ENCODE measurements around the gene UBE2L5.

UBE2L5 gene

DNA sequence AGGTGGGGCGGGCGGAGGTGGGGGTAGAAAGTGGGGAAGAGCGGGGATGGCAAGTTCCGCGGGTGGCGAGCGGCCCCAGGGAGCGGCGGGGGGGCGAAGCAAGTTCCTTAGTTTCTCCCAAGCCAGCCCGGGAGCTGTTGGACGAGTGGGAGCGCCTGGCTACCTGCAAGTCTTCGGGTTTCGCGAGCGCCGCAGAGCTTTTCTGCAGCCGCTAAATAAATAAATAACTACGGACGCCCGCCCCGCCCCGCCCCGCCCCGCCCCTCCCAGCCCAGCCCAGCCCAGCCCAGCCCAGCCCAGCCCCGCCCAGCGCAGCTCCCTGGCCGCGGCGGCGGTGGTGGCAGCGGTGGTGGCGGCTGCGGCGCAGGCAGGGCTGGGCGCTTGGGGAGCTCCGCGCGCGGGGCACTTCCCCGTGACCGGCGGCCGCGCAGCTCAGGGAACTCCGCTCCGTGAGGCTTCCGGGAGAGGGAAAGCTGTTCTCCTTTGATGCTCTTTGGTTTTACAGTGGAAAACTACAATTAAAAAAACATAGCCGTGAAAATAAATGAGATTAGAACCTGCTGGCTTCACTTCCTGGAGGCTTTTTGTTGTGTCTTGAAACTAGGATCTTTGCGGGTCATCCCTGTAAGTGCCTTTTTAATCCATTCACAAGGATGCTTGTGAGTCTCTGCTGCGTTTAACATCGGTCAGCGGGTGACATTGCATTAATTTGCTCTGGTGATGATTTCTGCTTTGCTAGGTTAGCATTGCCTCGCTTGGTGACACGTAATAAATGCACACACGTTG is at the start of gene UBE2L5:
Gene UBE2L5 (plus strand): TSS at position 440 of the 786 bp plus-strand sequence. CDS start 5,498 bp downstream, outside the sequence.
- peak; percentile 48 for DNase-seq

DNA sequence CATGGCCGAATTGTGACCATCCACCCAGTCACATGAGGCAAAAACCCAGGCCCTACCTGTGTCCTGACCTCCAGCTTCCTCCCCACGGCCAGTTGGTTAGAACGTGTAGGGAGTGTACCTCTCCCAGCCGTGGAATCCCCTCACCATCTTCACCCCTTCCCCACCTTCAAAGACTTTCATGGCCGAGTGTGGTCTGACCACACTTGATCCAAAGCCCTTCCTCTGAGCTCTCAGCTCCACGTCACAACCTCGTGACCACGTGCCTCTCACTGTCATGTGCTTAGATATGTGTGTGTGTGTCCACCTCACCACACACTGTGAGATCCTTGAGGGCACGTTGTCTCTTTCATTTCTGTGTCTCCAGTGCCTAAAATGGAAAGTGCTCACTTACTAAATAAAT is 48.6 kb upstream of the UBE2L5 start:
- DNase-seq: no peak

- no peak for DNase-seq
Observed at GRCh38 chr13:30375265-30375835, 46.9 kb upstream of the UBE2L5 start.

- DNase-seq: no peak
Observed at GRCh38 chr13:30376426-30377311, 45.6 kb upstream of the UBE2L5 start.

DNA sequence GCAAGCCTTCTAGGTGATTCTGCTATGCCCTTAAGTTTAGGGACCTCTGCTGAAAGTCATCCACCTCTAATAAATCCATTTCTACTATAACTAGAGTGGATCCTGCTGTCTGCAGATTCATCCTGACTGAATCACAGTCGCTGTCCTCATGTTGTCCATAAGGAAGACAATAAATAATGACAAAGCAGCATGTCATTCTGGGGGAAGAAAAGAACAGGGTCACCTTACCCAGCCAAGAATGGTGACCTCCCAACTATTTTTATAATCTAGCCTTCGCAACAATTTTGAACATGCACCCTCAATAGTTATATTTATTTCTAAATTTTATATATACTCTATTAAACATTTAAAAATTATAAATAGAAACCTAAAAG is 45.0 kb upstream of the UBE2L5 start:
- DNase-seq: no peak

DNA sequence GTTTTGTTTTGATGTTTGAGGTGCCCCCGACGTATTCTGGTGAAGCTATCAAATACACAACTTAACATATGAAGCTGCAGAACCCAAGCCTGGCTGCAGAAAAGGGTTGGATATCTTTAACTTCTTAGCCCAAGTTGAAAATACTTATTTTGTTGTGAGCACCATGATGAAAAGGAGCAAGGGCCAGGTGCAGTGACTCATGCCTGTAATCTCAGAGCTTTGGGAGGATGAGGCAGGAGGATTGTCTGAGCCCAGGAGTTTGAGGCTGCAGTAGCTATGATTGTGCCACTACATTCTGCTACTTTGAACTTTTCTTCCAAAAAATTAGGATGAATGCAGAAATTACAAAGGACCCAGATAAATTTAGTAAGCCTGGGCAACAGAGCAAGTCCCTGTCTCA is 44.1 kb upstream of the UBE2L5 start:
- no peak for DNase-seq

- no peak for DNase-seq
Observed at GRCh38 chr13:30381049-30381448, 41.2 kb upstream of the UBE2L5 start.

DNA sequence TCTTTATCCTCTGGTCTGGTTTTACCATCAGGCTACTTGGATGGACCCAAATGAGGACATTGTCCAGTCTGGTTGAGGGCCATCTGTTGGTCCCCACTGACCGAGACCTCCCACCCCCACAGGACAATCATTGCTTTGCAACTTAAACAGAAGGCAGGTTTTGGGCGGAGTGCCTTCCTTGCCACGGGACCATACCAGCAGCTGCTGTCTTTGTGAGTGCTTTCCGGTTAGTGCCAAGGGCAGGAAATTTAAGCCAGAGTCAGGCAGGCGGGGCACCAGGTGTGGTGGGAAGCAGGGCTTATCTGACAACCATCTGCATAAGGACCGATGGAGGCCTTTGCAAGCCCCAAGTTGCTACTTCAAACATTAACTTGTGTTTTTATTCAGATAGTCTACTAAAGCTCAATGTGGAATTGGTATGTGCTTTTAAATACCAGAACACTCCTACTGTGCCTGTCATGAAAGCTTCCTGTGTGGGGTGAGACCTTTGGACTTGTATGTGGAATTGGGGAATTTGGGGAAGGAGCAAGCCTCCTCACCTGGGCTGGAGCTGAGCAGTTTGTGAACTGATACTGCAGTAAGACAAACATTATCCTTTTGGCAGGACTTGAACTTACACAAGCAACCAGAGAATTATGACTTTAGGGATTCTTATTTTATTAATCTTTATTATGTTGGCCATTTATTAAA is 39.3 kb upstream of the UBE2L5 start:
- no peak for DNase-seq

DNA sequence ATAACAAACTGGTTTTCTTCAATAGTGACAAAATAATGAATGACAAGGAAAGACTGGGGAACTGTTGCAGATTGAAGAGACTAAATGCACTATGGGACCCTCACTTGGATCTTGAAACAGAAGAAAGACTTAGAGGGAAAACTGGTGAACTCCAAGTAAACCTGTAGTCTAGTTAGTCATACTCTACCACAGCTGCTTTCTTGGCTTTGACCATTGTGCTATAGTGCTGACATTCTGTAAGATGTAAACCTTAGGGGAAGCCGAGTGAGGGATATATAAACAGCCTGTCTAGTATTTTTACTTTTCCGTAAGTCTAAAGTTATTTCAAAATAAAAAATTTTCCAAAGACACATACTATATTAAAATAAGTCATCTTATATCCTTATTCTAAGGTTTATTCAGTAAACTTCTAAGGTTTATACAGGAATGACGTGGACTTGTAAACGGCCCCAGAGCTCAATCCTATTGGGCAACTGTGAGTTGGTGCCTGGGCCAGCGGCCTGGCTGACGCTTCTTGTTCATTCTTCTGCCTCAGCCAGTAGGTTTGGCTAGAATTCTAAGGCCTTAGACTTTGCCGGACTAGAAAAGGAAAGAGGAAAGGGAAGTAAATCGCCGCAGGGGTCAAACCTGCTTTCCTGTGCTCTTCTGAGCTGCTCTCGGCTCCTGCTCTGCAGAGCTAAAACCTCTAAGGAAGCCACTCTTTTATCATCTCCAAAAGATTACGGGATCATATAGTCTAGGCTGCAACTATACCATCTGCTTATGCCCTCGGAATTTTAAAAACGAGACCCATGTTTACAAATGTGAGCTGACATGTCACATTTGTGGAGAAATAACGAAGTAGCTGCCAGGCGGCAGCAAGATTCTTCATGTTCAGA is 33.6 kb upstream of the UBE2L5 start:
- no peak for DNase-seq

DNA sequence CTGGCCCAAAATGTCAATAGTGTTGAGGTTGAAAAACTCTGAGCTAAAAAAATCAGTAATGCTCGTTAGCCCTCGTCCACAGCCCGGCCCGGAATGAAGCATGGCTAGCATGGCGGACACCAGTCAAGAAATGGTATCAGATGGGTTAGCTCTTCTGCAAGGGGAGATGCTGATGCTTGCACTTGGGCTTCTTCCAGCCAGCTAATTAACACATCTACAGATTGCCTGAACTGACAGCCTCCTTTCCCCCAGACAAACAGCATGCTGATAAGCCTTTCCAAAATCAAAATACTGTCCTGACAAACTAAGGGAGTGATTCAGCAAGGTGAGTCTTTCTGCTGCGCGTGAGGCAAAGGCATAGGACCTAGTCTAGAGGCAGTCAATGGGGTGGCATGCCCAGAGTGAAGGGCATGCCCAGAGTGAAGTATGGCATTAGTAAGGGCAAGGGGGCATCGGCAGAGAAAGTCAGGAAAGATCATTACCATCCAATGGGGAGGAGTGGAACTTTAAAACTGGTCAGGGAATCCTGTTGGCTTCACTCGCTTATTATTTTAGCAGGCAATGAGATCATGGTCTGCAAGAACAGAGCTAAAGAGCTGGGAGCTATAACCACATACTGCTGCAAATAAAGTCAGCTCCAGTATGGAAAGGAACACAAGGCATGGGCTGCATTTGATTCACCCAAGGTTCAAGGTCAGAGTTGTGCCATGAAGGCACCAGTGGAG is 30.2 kb upstream of the UBE2L5 start:
- no peak for DNase-seq

DNA sequence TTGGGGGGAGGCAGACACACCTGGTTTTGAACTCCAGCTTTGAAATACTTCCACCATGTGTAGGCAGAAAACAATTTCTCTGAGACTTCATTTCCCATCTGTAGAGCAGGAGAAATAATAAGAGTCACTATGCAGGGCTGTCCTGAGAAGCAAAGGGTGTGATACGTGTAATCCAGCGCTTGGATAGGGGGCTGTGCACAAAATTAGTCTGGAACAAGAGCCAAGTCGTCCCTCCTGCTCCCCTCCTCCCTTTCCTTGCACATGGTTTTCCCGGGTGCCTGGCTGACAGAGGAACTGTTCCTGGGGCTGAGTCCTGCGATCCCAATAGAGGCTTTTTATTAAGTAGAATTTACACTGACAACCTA is 29.6 kb upstream of the UBE2L5 start:
- no peak for DNase-seq

DNA sequence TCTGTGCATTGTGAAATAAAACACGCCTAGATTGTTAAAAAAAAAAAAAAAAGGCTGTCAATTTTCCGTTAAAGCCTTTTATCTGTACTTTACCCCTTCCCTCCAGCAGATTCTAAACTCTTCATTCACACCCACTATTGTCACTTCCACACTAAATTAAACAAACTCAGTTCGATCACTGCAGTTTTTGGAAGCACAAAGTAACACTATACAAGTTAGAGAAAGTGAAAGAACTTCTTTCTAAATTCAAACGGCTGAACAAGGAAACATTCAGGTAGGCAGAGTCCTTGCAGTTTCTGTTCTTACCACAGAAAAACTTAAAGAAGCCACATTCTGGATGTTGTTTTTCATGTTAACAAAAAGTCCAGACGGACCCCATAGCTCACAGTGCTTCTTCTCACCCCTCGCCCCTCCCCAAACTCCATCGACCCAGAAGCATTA is 27.5 kb upstream of the UBE2L5 start:
- peak; percentile 58 for DNase-seq

DNA sequence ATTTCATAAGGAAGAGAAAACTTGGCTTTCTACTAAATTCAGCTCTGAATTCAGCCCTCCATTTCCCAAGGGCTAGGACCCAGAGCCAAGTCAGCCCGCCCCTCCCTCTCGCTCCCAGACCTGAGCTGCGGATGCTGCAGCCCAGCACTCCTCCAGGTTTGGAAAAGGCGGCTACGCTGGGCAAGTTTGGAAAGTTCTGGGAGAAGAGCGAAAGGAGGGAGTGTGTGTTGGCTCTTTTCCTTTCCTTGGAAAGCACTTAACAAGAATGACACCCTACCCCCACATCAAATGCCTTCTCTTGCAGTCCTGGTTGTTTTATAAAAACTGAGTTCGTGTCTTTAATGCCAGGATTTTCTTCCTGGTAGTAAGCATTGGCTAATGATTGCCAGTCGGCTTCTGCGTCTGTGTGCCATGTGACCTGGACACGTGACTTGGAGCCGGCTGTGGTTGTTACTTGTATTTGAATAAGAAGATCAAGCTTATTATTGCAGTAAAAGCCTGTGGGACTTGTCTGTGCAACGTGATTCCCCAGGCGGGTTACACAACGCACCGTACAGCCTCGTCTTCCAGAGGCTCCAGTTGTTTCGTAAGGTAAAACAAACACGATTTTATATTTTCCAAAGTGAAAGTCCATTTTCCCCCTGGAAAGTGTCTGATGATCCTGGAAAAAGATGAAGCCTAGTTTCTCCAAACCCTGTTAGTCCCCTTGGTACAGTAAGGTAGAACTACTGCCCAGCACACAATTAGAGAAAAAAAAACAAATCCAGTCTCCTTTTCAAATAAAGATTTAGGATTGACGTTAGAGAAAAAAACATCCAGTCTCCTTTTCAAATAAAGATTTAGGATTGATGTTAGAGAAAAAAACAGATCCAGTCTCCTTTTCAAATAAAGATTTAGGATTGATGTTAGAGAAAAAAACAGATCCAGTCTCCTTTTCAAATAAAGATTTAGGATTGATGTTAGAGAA is 26.8 kb upstream of the UBE2L5 start:
- peak; percentile 82 for DNase-seq

DNA sequence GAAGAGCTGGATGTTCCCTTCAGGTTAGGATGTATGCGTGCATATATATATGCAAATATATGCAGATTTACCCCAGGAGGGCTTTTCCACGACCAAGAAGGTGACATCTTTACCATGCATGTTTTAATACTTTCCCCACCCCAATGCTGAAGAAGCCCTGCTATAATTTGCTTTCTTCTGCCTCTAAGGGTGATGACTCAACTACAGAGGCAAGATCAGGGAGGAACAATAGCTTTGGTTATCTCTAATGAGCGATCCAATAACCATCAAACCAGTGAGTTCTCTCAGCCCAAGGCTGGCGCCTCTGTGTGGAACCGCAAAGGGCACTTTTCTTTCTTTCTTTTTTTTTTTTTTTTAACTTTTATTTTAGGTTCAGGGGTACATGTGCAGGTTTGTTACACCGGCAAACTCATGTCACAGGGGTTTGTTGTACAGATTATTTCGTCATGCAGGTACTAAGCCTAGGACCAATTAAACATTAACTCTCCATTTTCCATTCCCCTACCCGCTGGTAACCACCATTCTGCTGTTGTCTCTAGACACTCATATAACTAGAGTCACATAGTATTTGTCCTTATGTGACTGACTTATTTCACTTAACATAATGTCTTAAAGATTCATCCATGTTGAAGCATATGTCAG is 25.7 kb upstream of the UBE2L5 start:
- DNase-seq: peak; percentile 25

- no peak for DNase-seq
Observed at GRCh38 chr13:30398601-30399072, 23.7 kb upstream of the UBE2L5 start.

DNA sequence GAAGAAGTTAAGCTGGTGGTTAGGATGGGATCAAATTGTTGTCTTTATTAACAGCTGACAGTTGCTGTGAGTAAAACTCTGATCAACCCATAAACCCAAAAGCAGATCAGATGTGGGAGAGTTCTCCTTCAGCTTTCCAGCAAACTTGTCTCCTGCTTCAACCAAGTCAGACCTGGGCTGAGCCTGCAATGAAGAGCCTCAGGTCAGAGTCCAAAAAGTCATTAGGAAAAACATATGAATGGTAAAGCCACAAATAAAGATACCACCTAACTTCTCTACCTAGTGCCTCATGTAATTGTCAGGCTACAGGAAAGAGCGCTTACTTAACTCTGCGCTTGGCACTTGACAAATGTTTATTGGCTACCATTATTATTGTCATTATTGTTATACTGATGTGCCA is 21.9 kb upstream of the UBE2L5 start:
- DNase-seq: no peak

GRCh38 chr13:30401347-30401746 is 20.9 kb upstream of the UBE2L5 start:
- no peak for DNase-seq

- DNase-seq: no peak
Observed at GRCh38 chr13:30403456-30403855, 18.8 kb upstream of the UBE2L5 start.

DNA sequence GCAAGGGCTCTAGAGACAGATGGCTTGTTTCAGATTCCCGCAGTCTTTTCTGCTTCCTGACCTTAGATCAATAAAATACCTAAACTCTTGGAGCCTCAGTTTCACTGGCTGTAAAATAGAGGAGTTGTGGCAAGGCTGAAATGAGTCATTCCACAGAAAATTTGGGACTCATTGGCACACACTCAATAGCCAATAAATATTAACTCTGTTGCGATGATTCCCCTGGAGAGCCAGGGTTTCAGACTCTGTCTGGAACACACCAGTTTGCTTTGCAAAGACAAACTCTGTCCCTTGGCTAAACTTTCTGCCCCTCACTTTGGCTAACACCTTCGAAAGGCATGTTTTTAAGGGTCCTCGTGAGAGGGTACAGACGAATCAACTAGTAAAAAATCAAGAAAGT is 18.1 kb upstream of the UBE2L5 start:
- no peak for DNase-seq

Data from hematopoietic multipotent progenitor cell treated with erythropoietin and hydrocortisone succinate and interleukin-3 and kit ligand, for 8 days (in vitro differentiated cells).